Suprapubic skin (tissue), 4 donors: ENCODE data around the gene PSMF1.

Experiments
- EP300 ChIP-seq: sonication (generic); formaldehyde crosslinking; IDR thresholded peaks from one replicate; pipeline ENCODE4 v1.6.1; 2017; ENCODE audit warnings: antibody characterized with exemption
- POLR2A ChIP-seq, 2 donors: fragments of 450-650 bp; IDR thresholded peaks; one replicate each; pipeline ENCODE4 v1.6.1; 2017; ENCODE audit warnings: antibody characterized with exemption in 2 of 2, mild to moderate bottlenecking in 2 of 2, moderate library complexity in 2 of 2
- POLR2AphosphoS5 ChIP-seq, 3 donors: sonication (generic); formaldehyde crosslinking; IDR thresholded peaks; one replicate each; pipeline ENCODE4 v1.6.1; 2017; ENCODE audit warnings: antibody characterized with exemption in 3 of 3
- TF ChIP-seq, protein P1 (sequence below), 2 donors: fragments of 200-600 bp in 1 of 2; fragments of 450-650 bp in 1 of 2; sonication (generic) in 1 of 2; IDR thresholded peaks; one replicate each; pipeline ENCODE4 v1.5.1; 2016 to 2019; ENCODE audit warnings: antibody characterized with exemption in 2 of 2, mild to moderate bottlenecking in 1 of 2, moderate library complexity in 1 of 2

DNA sequence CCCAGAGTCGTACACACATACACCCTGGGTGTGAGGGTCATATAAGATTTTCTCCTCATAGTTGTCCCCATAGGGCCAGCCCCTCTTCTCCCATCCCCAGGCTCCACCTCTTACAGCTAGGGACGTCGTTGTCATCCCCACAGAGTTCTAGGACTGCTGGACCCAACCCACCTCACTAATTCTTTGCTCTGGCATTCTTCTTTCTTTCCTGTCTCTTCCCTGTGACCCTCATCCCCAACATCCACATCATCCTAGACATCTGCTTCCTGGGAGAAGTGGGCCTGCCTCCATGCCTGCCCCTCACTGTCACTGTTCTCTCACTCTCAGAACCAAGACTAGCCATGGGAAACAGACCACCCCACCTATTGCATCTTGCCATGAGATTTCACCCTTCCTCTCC is 1.1 kb downstream of the PSMF1 start:
- no peak for TF ChIP-seq POLR2A (IDR thresholded peaks at IDR 0.05)
- TF ChIP-seq, protein P1, sequence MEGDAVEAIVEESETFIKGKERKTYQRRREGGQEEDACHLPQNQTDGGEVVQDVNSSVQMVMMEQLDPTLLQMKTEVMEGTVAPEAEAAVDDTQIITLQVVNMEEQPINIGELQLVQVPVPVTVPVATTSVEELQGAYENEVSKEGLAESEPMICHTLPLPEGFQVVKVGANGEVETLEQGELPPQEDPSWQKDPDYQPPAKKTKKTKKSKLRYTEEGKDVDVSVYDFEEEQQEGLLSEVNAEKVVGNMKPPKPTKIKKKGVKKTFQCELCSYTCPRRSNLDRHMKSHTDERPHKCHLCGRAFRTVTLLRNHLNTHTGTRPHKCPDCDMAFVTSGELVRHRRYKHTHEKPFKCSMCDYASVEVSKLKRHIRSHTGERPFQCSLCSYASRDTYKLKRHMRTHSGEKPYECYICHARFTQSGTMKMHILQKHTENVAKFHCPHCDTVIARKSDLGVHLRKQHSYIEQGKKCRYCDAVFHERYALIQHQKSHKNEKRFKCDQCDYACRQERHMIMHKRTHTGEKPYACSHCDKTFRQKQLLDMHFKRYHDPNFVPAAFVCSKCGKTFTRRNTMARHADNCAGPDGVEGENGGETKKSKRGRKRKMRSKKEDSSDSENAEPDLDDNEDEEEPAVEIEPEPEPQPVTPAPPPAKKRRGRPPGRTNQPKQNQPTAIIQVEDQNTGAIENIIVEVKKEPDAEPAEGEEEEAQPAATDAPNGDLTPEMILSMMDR (IDR thresholded peaks at IDR 0.05), result no peak
- no peak for TF ChIP-seq EP300
- TF ChIP-seq POLR2AphosphoS5 (IDR thresholded peaks at IDR 0.05), result no peak
